T-cell (primary cell): Measurements from ENCODE around the gene WSB1. TPM values are rescaled to one million over a fixed set of nuclear protein-coding genes. Genes with fewer than 3 reads are reported as not detected.

Experiments used
- ATAC-seq, 4 experiments: fragments of 200-7000 bp in 3 of 4; fragments of 150-1000 bp in 1 of 4; cut with Tn5 transposase; replicated peaks in 1 of 4; 1 replicate in 3 of 4; 2 replicates in 1 of 4; pipeline ENCODE4 v1.10.0; 2021; ENCODE audit warnings: moderate library complexity in 3 of 4, mild to moderate bottlenecking in 2 of 4, moderate number of reproducible peaks in 1 of 4
- CTCF ChIA-PET, 2 donors: fragments of 300-600 bp; sonication (Branson Sonifier 250); formaldehyde crosslinking; loops; one replicate each; lab custom pipeline; 2022; ENCODE audit warnings: antibody characterized with exemption in 2 of 2; lab: Charles Lee
- POLR2A ChIA-PET, 2 donors: fragments of 300-600 bp; sonication (Branson Sonifier 250); formaldehyde crosslinking; loops; one replicate each; lab custom pipeline; 2022; ENCODE audit warnings: antibody characterized with exemption in 2 of 2; lab: Charles Lee
- DNase-seq, 35 experiments: peaks; one replicate each; pipeline versions ENCODE4 v3.0.0 to v3.0.0-alpha.2; 2013 to 2023
- H3K27ac ChIP-seq: one replicate; pipeline ENCODE4 v1.5.1; 2013; ENCODE audit warnings: low read length
- H3K27me3 ChIP-seq, 2 experiments: replicated peaks in 1 of 2; 1 replicate in 1 of 2; 2 replicates in 1 of 2; pipeline versions ENCODE4 v1.6.1 to v1.7.0; 2013; ENCODE audit warnings: low read length in 1 of 2, mixed read lengths in 1 of 2; ENCODE audit not compliant: control insufficient read depth in 2 of 2, insufficient read depth in 2 of 2; ENCODE audit errors: extremely low read depth in 1 of 2
- H3K36me3 ChIP-seq, 2 donors: 1 replicate in 1 of 2; 2 replicates in 1 of 2; pipeline versions ENCODE4 v1.6.1 to v1.7.0; 2013; ENCODE audit warnings: low read length in 1 of 2; ENCODE audit not compliant: control insufficient read depth in 2 of 2, insufficient read depth in 1 of 2; ENCODE audit errors: extremely low read depth in 1 of 2
- H3K4me1 ChIP-seq, 2 experiments: 1 replicate in 1 of 2; 2 replicates in 1 of 2; pipeline versions ENCODE4 v1.6.1 to v1.7.0; 2013; ENCODE audit warnings: low read length in 2 of 2, mixed read lengths in 1 of 2; ENCODE audit not compliant: insufficient read depth in 2 of 2, control insufficient read depth in 1 of 2; ENCODE audit errors: extremely low read depth in 1 of 2
- H3K4me3 ChIP-seq, 2 donors: 1 replicate in 1 of 2; 2 replicates in 1 of 2; pipeline versions ENCODE4 v1.5.1 to v1.7.0; 2013; ENCODE audit warnings: mild to moderate bottlenecking in 2 of 2, low read length in 1 of 2, moderate library complexity in 1 of 2; ENCODE audit not compliant: control insufficient read depth in 1 of 2; ENCODE audit errors: extremely low read depth in 1 of 2
- H3K9me3 ChIP-seq: 2 replicates; pipeline ENCODE4 v1.7.0; 2013
- H3K27ac Mint-ChIP-seq, 2 donors: one replicate each; pipeline ENCODE4 v1.8.0; 2020 to 2021; ENCODE audit warnings: mild to moderate bottlenecking in 2 of 2, mixed read lengths in 2 of 2
- H3K27me3 Mint-ChIP-seq, 2 donors: one replicate each; pipeline ENCODE4 v1.8.0; 2021 to 2022; ENCODE audit warnings: mixed read lengths in 2 of 2
- H3K36me3 Mint-ChIP-seq: one replicate; pipeline ENCODE4 v1.8.0; 2021; ENCODE audit warnings: mixed read lengths
- H3K4me1 Mint-ChIP-seq, 3 donors: one replicate each; pipeline ENCODE4 v1.8.0; 2020 to 2022; ENCODE audit warnings: mixed read lengths in 3 of 3, mild to moderate bottlenecking in 1 of 3
- H3K4me3 Mint-ChIP-seq, 3 donors: one replicate each; pipeline ENCODE4 v1.8.0; 2020 to 2022; ENCODE audit warnings: mild to moderate bottlenecking in 3 of 3, mixed read lengths in 3 of 3, moderate library complexity in 3 of 3
- H3K9me3 Mint-ChIP-seq, 3 donors: one replicate each; pipeline ENCODE4 v1.8.0; 2020 to 2022; ENCODE audit warnings: mixed read lengths in 3 of 3
- WGBS: methylation state at CpG from one replicate; pipeline ENCODE4 v1.1.5; 2013; ENCODE audit warnings: missing lambda C conversion rate; ENCODE audit not compliant: insufficient coverage; 5-methylcytosine and 5-hydroxymethylcytosine counted together
- total RNA-seq, 35 experiments: library from RNA in 6 of 35; stranded (reverse) in 6 of 35; fragments of 120-200 nt in 1 of 35; gene quantifications; one replicate each; pipeline versions ENCODE4 v1.2.1 to v1.2.4 and lab custom pipeline; 2013 to 2026

Gene WSB1
- total RNA-seq, 5 donors from 2014 or later (not counting 1 experiment from before 2014, with no cell fraction given): 103 to 142 (median 115) TPM

GRCh38 chr17:27361695-27362094 is 67.8 kb downstream of the WSB1 start:
- H3K4me1 Mint-ChIP-seq: peaks cover 0 to 13% (median 0%) of the 10 kb centered on the region in 3 donors
- ChIA-PET POLR2A (no interaction called here), CTCF (no interaction called here)
- H3K27me3 ChIP-seq: peaks cover 0 to 13% of the 10 kb centered on the region in 2 experiments
- H3K27ac Mint-ChIP-seq: no peak overlapping the region
- no peaks in the 10 kb centered on the region for H3K9me3 ChIP-seq
- H3K4me3 Mint-ChIP-seq: no peak overlapping the region
- no peak overlapping the region for H3K4me3 ChIP-seq
- no peaks in the 10 kb centered on the region for H3K36me3 ChIP-seq
- no peak overlapping the region for H3K27ac ChIP-seq
- WGBS: 80% methylated on average over 2 of the region's 2 CpGs
- no peaks in the 10 kb centered on the region for H3K36me3 Mint-ChIP-seq
- no peaks in the 10 kb centered on the region for H3K9me3 Mint-ChIP-seq
- peaks cover 0 to 3% of the 10 kb centered on the region in 2 experiments for H3K4me1 ChIP-seq
- ATAC-seq (no peak), DNase-seq (no peak)
- H3K27me3 Mint-ChIP-seq: peaks cover 0 to 4% of the 10 kb centered on the region in 2 donors

GRCh38 chr17:27362503-27362902 is 68.6 kb downstream of the WSB1 start:
- Histone ChIP-seq H3K27me3 (peaks cover 0 to 10% of the 10 kb centered on the region in 2 experiments), H3K36me3 (no peaks in the 10 kb centered on the region), H3K4me1 (peaks cover 0 to 3% of the 10 kb centered on the region in 2 experiments), H3K9me3 (no peaks in the 10 kb centered on the region), H3K27ac (no peak overlapping the region), H3K4me3 (no peak overlapping the region)
- H3K27ac Mint-ChIP-seq: no peak overlapping the region
- peaks cover 0 to 11% (median 0%) of the 10 kb centered on the region in 3 donors for H3K4me1 Mint-ChIP-seq
- ATAC-seq (no peak), DNase-seq (no peak)
- 73% methylated on average over 5 of the region's 6 CpGs for WGBS
- ChIA-PET CTCF (no interaction called here), POLR2A (no interaction called here)
- no peak overlapping the region for H3K4me3 Mint-ChIP-seq
- H3K27me3 Mint-ChIP-seq: peaks cover 0 to 4% of the 10 kb centered on the region in 2 donors
- H3K9me3 Mint-ChIP-seq: no peaks in the 10 kb centered on the region
- no peaks in the 10 kb centered on the region for H3K36me3 Mint-ChIP-seq

- Mint-ChIP-seq H3K27ac (no peak overlapping the region), H3K4me3 (no peak overlapping the region), H3K4me1 (peaks cover 0 to 11% (median 0%) of the 10 kb centered on the region in 3 donors), H3K36me3 (no peaks in the 10 kb centered on the region), H3K27me3 (peaks cover 0 to 4% of the 10 kb centered on the region in 2 donors), H3K9me3 (no peaks in the 10 kb centered on the region)
- H3K27ac ChIP-seq: no peak overlapping the region
- ChIA-PET CTCF (no interaction called here), POLR2A (no interaction called here)
- ATAC-seq (no peak), DNase-seq (no peak)
- WGBS: 50% methylated on average over 2 of the region's 7 CpGs
- H3K4me1 ChIP-seq: peaks cover 0 to 3% of the 10 kb centered on the region in 2 experiments
- no peaks in the 10 kb centered on the region for H3K9me3 ChIP-seq
- H3K27me3 ChIP-seq: peaks cover 0 to 10% of the 10 kb centered on the region in 2 experiments
- H3K4me3 ChIP-seq: no peak overlapping the region
- no peaks in the 10 kb centered on the region for H3K36me3 ChIP-seq
Measured at GRCh38 chr17:27362909-27363308, 69.0 kb downstream of the WSB1 start.

GRCh38 chr17:27363326-27363725 is 69.4 kb downstream of the WSB1 start:
- Histone ChIP-seq H3K36me3 (no peaks in the 10 kb centered on the region), H3K4me3 (no peak overlapping the region), H3K27me3 (peaks cover 0 to 10% of the 10 kb centered on the region in 2 experiments), H3K9me3 (no peaks in the 10 kb centered on the region), H3K27ac (no peak overlapping the region), H3K4me1 (peaks cover 0 to 3% of the 10 kb centered on the region in 2 experiments)
- Mint-ChIP-seq H3K4me1 (peaks cover 0 to 11% (median 0%) of the 10 kb centered on the region in 3 donors), H3K27me3 (peaks cover 0 to 4% of the 10 kb centered on the region in 2 donors), H3K4me3 (no peak overlapping the region), H3K27ac (no peak overlapping the region), H3K9me3 (no peaks in the 10 kb centered on the region), H3K36me3 (no peaks in the 10 kb centered on the region)
- DNase-seq: no peak
- POLR2A ChIA-PET: no interaction called here
- WGBS: no CpG with 5 or more reads among the region's 3 CpGs
- CTCF ChIA-PET: no interaction called here
- ATAC-seq: no peak

Other genes starting within 250 kb of the WSB1 start
- gene KSR1, start 162.3 kb downstream of the WSB1 start, total RNA-seq: 10 to 100 TPM; 26.8 to 35.8 (median 27.6) TPM